Measurements from ENCODE around the gene TCAIM.

DNA sequence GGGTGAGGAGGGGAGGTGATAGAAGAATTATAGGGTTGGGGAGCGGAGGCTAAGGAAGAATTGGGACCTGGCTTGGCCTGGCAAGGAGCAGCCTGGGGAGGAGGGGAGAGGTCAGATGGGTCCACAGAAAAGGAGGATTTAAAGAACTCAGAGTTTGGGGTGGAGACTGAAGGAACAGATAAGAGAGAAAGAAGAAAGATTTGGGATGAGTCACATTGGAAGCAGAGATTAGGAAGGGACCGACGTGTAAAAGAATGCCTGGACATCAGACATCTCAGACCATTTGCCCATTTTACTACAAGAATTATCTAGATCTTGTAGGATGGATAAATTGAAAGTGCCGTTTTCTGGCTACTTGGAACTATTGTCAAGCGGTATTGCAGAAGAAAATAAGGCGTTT lies 10.4 kb downstream of the TCAIM start:
- TF ChIP-seq CTCF (IDR thresholded peaks at IDR 0.05), result no peak
- TF ChIP-seq JUND (IDR thresholded peaks at IDR 0.05), result no peak
- TF ChIP-seq POLR2AphosphoS5 (IDR thresholded peaks at IDR 0.05; ENCODE audit: low read depth, low read length), result no peak
- no peak for TF ChIP-seq ELF1 (IDR thresholded peaks at IDR 0.05)
- TF ChIP-seq EP300 (IDR thresholded peaks at IDR 0.05; ENCODE audit: borderline replicate concordance in 1 of 2, low read depth in 1 of 2, low read length in 1 of 2), result no peak
- no peak for TF ChIP-seq ZBTB33 (IDR thresholded peaks at IDR 0.05; ENCODE audit: borderline replicate concordance, low read depth)
- no peak for TF ChIP-seq TAF1 (IDR thresholded peaks at IDR 0.05; ENCODE audit: borderline replicate concordance, low read depth, low read length)
- TF ChIP-seq USF2 (IDR thresholded peaks at IDR 0.05; ENCODE audit: borderline replicate concordance, low read depth, low read length), result no peak
- TF ChIP-seq EZH2phosphoT487 (IDR thresholded peaks at IDR 0.05; ENCODE audit: borderline replicate concordance, low read depth), result no peak
- no peak for TF ChIP-seq YY1 (IDR thresholded peaks at IDR 0.05; ENCODE audit: low read depth)
- TF ChIP-seq, protein P1, sequence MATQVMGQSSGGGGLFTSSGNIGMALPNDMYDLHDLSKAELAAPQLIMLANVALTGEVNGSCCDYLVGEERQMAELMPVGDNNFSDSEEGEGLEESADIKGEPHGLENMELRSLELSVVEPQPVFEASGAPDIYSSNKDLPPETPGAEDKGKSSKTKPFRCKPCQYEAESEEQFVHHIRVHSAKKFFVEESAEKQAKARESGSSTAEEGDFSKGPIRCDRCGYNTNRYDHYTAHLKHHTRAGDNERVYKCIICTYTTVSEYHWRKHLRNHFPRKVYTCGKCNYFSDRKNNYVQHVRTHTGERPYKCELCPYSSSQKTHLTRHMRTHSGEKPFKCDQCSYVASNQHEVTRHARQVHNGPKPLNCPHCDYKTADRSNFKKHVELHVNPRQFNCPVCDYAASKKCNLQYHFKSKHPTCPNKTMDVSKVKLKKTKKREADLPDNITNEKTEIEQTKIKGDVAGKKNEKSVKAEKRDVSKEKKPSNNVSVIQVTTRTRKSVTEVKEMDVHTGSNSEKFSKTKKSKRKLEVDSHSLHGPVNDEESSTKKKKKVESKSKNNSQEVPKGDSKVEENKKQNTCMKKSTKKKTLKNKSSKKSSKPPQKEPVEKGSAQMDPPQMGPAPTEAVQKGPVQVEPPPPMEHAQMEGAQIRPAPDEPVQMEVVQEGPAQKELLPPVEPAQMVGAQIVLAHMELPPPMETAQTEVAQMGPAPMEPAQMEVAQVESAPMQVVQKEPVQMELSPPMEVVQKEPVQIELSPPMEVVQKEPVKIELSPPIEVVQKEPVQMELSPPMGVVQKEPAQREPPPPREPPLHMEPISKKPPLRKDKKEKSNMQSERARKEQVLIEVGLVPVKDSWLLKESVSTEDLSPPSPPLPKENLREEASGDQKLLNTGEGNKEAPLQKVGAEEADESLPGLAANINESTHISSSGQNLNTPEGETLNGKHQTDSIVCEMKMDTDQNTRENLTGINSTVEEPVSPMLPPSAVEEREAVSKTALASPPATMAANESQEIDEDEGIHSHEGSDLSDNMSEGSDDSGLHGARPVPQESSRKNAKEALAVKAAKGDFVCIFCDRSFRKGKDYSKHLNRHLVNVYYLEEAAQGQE (IDR thresholded peaks at IDR 0.05; ENCODE audit: low read depth, low read length), result no peak
- TF ChIP-seq RAD21 (IDR thresholded peaks at IDR 0.05; ENCODE audit: low read length), result no peak
- no peak for TF ChIP-seq MEF2A (IDR thresholded peaks at IDR 0.05; ENCODE audit: borderline replicate concordance, low read depth)

Data from SK-N-SH (cell line).